ENCODE results near the gene PCDHB15.
A peak's percentile ranks its signal among the peaks of the same experiment; 100 is the strongest.
"Not testable (repeated sequence)": the region's sequence is repeated elsewhere in the genome, so short reads cannot be mapped to it uniquely, and the experiment has no call there.

Gene PCDHB15

GRCh38 chr5:141245250-141245717 lies at the start of gene PCDHB15:
PCDHB15 (plus strand) TSS chr5:141245395; CDS start chr5:141245579, 184 bp downstream.
- no peak for TF ChIP-seq CTCF (conservative IDR thresholded peaks at IDR 0.05; ENCODE audit: low read depth, low read length)
- no peak within 1 kb of the TSS for H3K4me3 ChIP-seq (ENCODE audit: low read depth, low read length)
- DNase-seq (ENCODE audit: low read depth), result no peak

DNA sequence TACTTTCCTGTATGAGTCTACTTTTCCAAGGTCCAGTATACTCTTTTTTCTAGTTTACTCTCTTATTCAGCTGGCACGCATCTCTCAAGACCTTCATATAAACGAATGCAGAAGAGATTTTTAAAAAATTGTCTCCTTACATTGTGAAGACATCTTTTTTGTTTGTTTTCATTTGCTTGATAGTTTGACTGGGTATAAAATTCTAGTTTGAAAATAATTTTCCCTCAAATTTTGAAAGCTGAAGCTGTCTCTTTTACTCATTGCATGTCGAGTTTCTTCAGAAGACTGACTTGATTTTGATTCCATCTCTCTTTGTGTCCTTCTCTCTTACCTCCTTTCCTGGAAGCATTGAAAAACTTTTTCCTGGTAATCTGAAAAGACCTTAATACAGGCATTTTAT lies 48.8 kb upstream of the PCDHB15 start:
- no peak for DNase-seq (ENCODE audit: low read depth)
- TF ChIP-seq CTCF (conservative IDR thresholded peaks at IDR 0.05; ENCODE audit: low read depth, low read length), result no peak
- no peak overlapping the region for H3K4me3 ChIP-seq (ENCODE audit: low read depth, low read length)

DNA sequence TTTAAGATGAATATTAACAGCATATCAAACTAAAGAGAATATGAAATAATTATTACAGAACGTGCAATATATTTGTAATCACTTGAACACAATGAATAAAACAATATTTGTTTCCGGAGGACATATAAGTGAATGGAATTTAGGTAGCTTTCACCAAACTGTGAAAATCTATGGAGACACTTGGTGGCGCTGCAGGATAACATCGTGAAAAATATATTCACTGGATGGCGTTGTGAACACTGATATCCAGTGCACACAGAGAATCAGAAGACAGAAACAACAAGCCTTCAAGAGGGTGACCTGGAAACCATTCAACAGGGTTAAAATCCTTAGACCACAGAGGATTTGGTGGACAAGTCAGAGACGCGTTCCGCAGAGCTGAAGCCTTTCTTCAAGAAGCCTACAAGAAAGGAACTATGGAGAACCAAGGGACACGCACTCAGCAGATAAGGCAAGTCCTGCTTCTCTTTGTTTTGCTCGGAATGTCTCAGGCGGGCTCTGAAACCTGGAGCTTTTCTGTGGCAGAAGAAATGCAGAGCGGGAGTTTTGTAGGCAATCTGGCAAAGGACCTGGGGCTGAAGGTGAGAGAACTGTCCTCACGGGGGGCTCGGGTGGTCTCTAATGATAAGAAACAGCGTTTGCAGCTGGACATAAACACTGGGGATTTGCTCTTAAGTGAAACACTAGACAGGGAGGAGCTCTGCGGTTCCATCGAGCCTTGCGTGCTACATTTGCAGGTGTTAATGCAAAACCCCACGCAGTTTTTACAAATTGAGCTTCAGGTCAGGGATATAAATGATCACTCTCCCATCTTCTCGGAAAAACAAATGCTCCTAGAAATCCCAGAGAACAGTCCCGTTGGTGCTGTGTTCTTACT lies 45.6 kb upstream of the PCDHB15 start, which contains the start of gene PCDHB11:
PCDHB11 (plus strand) TSS at position 269 of the 877 bp plus-strand sequence; CDS start at position 417, 148 bp downstream.
- no peak for TF ChIP-seq CTCF (conservative IDR thresholded peaks at IDR 0.05; ENCODE audit: low read depth, low read length)
- DNase-seq (ENCODE audit: low read depth), result no peak
- no peak within 1 kb of the TSS for H3K4me3 ChIP-seq (ENCODE audit: low read depth, low read length)

- not testable (repeated sequence) for H3K4me3 ChIP-seq (ENCODE audit: low read depth, low read length); DNase-seq (ENCODE audit: low read depth)
Measured at GRCh38 chr5:141201126-141201525, 44.1 kb upstream of the PCDHB15 start.

DNA sequence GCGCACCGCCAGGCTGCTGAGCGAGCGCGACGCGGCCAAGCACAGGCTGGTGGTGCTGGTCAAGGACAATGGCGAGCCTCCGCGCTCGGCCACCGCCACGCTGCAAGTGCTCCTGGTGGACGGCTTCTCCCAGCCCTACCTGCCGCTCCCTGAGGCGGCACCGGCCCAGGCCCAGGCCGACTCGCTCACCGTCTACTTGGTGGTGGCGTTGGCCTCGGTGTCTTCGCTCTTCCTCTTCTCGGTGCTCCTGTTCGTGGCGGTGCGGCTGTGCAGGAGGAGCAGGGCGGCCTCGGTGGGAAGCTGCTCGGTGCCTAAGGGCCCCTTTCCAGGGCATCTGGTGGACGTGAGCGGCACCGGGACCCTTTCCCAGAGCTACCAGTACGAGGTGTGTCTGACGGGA lies 43.5 kb upstream of the PCDHB15 start:
- DNase-seq (ENCODE audit: low read depth); H3K4me3 ChIP-seq (ENCODE audit: low read depth, low read length): not testable (repeated sequence)

DNA sequence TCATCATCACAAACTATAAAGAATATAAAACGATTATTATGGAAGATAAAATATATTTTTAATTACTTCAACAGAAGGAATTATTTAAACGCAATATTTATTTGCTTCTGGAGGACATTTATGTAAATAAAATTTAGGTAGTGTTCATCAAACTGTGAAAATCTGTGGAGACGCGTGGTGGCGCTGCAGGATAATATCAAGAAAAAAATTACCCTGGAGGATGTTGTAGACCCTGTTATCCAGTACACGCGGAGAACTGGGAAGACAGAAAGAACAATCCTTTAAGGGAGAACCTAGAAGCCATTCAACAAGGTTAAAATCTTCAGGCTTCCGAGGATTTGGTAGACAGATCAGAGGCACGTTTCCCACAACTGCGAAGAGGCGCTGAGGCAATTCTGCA lies 36.7 kb upstream of the PCDHB15 start, which contains the start of gene PCDHB12:
PCDHB12 (plus strand) TSS at position 242 of the 400 bp plus-strand sequence. CDS start 189 bp downstream, outside the sequence.
- no peak within 1 kb of the TSS for H3K4me3 ChIP-seq (ENCODE audit: low read depth, low read length)
- DNase-seq (ENCODE audit: low read depth), result peak; percentile 1
- no peak for TF ChIP-seq CTCF (conservative IDR thresholded peaks at IDR 0.05; ENCODE audit: low read depth, low read length)

DNA sequence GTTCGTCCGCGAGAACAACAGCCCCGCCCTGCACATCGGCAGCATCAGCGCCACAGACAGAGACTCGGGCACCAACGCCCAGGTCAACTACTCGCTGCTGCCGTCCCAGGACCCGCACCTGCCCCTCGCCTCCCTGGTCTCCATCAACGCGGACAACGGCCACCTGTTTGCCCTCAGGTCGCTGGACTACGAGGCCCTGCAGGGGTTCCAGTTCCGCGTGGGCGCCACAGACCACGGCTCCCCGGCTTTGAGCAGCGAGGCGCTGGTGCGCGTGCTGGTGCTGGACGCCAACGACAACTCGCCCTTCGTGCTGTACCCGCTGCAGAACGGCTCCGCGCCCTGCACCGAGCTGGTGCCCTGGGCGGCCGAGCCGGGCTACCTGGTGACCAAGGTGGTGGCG lies 34.9 kb upstream of the PCDHB15 start:
- H3K4me3 ChIP-seq (ENCODE audit: low read depth, low read length); DNase-seq (ENCODE audit: low read depth): not testable (repeated sequence)

DNA sequence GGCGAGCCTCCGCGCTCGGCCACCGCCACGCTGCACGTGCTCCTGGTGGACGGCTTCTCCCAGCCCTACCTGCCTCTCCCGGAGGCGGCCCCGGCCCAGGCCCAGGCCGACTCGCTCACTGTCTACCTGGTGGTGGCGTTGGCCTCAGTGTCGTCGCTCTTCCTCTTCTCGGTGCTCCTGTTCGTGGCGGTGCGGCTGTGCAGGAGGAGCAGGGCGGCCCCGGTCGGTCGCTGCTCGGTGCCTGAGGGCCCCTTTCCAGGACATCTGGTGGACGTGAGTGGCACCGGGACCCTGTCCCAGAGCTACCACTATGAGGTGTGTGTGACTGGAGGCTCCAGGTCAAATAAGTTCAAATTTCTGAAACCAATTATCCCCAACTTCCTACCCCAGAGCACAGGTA lies 34.3 kb upstream of the PCDHB15 start:
- H3K4me3 ChIP-seq (ENCODE audit: low read depth, low read length); DNase-seq (ENCODE audit: low read depth): not testable (repeated sequence)

DNA sequence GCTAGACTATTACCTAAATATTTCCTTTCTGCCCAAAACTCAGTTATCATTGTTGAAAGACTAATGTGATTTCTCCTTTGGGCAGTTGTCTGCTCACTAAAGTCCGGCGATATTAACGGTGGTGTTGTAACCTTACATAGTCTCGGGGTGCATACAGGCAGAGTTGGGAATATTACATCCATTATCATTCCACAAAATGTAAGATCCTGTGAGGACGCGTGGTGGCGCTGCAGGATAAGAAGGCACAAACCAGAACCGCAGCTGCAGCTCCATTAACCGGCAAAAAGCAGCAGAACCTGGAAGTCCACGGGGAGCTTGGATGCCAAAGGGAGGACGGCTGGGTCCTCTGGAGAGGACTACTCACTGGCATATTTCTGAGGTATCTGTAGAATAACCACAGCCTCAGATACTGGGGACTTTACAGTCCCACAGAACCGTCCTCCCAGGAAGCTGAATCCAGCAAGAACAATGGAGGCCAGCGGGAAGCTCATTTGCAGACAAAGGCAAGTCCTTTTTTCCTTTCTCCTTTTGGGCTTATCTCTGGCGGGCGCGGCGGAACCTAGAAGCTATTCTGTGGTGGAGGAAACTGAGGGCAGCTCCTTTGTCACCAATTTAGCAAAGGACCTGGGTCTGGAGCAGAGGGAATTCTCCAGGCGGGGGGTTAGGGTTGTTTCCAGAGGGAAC lies 31.4 kb upstream of the PCDHB15 start, which contains the start of gene PCDHB13:
PCDHB13 (plus strand) TSS at position 264 of the 684 bp plus-strand sequence; CDS start at position 469, 205 bp downstream.
- peak; percentile 5 for DNase-seq (ENCODE audit: low read depth)

DNA sequence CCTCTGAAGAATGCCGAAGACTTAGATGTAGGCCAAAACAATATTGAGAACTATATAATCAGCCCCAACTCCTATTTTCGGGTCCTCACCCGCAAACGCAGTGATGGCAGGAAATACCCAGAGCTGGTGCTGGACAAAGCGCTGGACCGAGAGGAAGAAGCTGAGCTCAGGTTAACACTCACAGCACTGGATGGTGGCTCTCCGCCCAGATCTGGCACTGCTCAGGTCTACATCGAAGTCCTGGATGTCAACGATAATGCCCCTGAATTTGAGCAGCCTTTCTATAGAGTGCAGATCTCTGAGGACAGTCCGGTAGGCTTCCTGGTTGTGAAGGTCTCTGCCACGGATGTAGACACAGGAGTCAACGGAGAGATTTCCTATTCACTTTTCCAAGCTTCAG lies 30.6 kb upstream of the PCDHB15 start:
- not testable (repeated sequence) for DNase-seq (ENCODE audit: low read depth); H3K4me3 ChIP-seq (ENCODE audit: low read depth, low read length)

More for the DNA sequence above, 31.4 kb upstream of the PCDHB15 start, which contains the start of gene PCDHB13:
- H3K4me3 ChIP-seq (ENCODE audit: low read depth, low read length), result not testable (repeated sequence)

- DNase-seq (ENCODE audit: low read depth); H3K4me3 ChIP-seq (ENCODE audit: low read depth, low read length): not testable (repeated sequence)
Measured at GRCh38 chr5:141215504-141215903, 29.7 kb upstream of the PCDHB15 start.

- DNase-seq (ENCODE audit: low read depth); H3K4me3 ChIP-seq (ENCODE audit: low read depth, low read length): not testable (repeated sequence)
Measured at GRCh38 chr5:141216035-141216434, 29.2 kb upstream of the PCDHB15 start.
